H9 (cell line): ENCODE measurements around the gene USP34. TPM values are rescaled to one million over a fixed set of nuclear protein-coding genes. Genes with fewer than 3 reads are reported as not detected.

ENCODE experiments used
- DNase-seq: peaks from one replicate; pipeline ENCODE4 v3.0.0-alpha.2; 2017
- H2AFZ ChIP-seq: one replicate; pipeline ENCODE4 v1.6.1; 2013; ENCODE audit warnings: mild to moderate bottlenecking, low read length, control low read depth, moderate library complexity
- H2AK5ac ChIP-seq: 2 replicates; pipeline ENCODE4 v1.6.1; 2013; ENCODE audit warnings: low read length, control low read depth, mixed read lengths; ENCODE audit not compliant: insufficient read length
- H2BK120ac ChIP-seq: one replicate; pipeline ENCODE4 v1.6.1; 2013; ENCODE audit warnings: low read depth, mild to moderate bottlenecking, low read length, control low read depth, inconsistent platforms; ENCODE audit not compliant: poor library complexity, severe bottlenecking
- H2BK12ac ChIP-seq: 2 replicates; pipeline ENCODE4 v1.6.1; 2013; ENCODE audit warnings: low read length, control low read depth, mixed read lengths, low read depth; ENCODE audit not compliant: insufficient read length
- H2BK15ac ChIP-seq: 2 replicates; pipeline ENCODE4 v1.6.1; 2013; ENCODE audit warnings: low read depth, low read length, control low read depth
- H2BK20ac ChIP-seq: one replicate; pipeline ENCODE4 v1.6.1; 2013; ENCODE audit warnings: low read depth, mild to moderate bottlenecking, low read length, control low read depth, inconsistent platforms; ENCODE audit not compliant: poor library complexity, severe bottlenecking
- H2BK5ac ChIP-seq: 2 replicates; pipeline ENCODE4 v1.6.1; 2013; ENCODE audit warnings: low read length, control low read depth, mixed read lengths; ENCODE audit not compliant: insufficient read length
- H3K14ac ChIP-seq: 2 replicates; pipeline ENCODE4 v1.6.1; 2013; ENCODE audit warnings: low read length, control low read depth; ENCODE audit not compliant: insufficient read depth
- H3K18ac ChIP-seq: 2 replicates; pipeline ENCODE4 v1.6.1; 2013; ENCODE audit warnings: low read depth, mild to moderate bottlenecking, mixed read lengths, low read length, control low read depth; ENCODE audit not compliant: insufficient read length
- H3K23ac ChIP-seq: 2 replicates; pipeline ENCODE4 v1.6.1; 2013; ENCODE audit warnings: low read length, control low read depth, mixed read lengths, low read depth; ENCODE audit not compliant: insufficient read length
- H3K23me2 ChIP-seq: 2 replicates; pipeline ENCODE4 v1.6.1; 2013; ENCODE audit warnings: low read depth, mild to moderate bottlenecking, mixed read lengths, low read length, control low read depth; ENCODE audit not compliant: insufficient read length, poor library complexity, severe bottlenecking
- H3K27ac ChIP-seq: 2 replicates; pipeline ENCODE4 v1.5.1; 2013; ENCODE audit warnings: low read length, control low read depth, mixed read lengths, low read depth; ENCODE audit not compliant: insufficient read length
- H3K27me3 ChIP-seq: 2 replicates; pipeline ENCODE4 v1.6.1; 2013; ENCODE audit warnings: low read length, control low read depth, inconsistent platforms; ENCODE audit not compliant: insufficient read depth
- H3K4ac ChIP-seq: 2 replicates; pipeline ENCODE4 v1.6.1; 2013; ENCODE audit warnings: low read depth, mild to moderate bottlenecking, control low read depth, inconsistent platforms, low read length, moderate library complexity
- H3K4me1 ChIP-seq: 2 replicates; pipeline ENCODE4 v1.6.1; 2013; ENCODE audit warnings: low read length, control low read depth, inconsistent platforms; ENCODE audit not compliant: insufficient read depth
- H3K4me2 ChIP-seq: 2 replicates; pipeline ENCODE4 v1.6.1; 2013; ENCODE audit warnings: low read length, control low read depth, mixed read lengths; ENCODE audit not compliant: insufficient read length, insufficient read depth
- H3K56ac ChIP-seq: 2 replicates; pipeline ENCODE4 v1.6.1; 2013; ENCODE audit warnings: low read depth, mild to moderate bottlenecking, mixed read lengths, low read length, control low read depth; ENCODE audit not compliant: insufficient read length
- H3K79me1 ChIP-seq: 2 replicates; pipeline ENCODE4 v1.6.1; 2013; ENCODE audit warnings: low read depth, mild to moderate bottlenecking, moderate library complexity, low read length, control low read depth, inconsistent platforms; ENCODE audit not compliant: insufficient read depth, poor library complexity, severe bottlenecking
- H3K79me2 ChIP-seq: 2 replicates; pipeline ENCODE4 v1.6.1; 2013; ENCODE audit warnings: low read length, control low read depth, inconsistent platforms; ENCODE audit not compliant: insufficient read depth
- H3K9ac ChIP-seq: 2 replicates; pipeline ENCODE4 v1.6.1; 2013; ENCODE audit warnings: low read length, control low read depth, mixed read lengths; ENCODE audit not compliant: insufficient read length; ENCODE audit errors: extremely low read depth
- H3K9me3 ChIP-seq: one replicate; pipeline ENCODE4 v1.6.1; 2013; ENCODE audit warnings: low read depth, low read length, inconsistent platforms; ENCODE audit not compliant: control insufficient read depth
- H3T11ph ChIP-seq: one replicate; pipeline ENCODE4 v1.6.1; 2013; ENCODE audit warnings: mild to moderate bottlenecking, low read length, control low read depth, inconsistent platforms
- H4K20me1 ChIP-seq: one replicate; pipeline ENCODE4 v1.6.1; 2013; ENCODE audit not compliant: control insufficient read depth, insufficient read length, insufficient read depth
- H4K5ac ChIP-seq: 2 replicates; pipeline ENCODE4 v1.6.1; 2013; ENCODE audit warnings: low read depth, mild to moderate bottlenecking, mixed read lengths, low read length, control low read depth; ENCODE audit not compliant: insufficient read length
- H4K8ac ChIP-seq: replicated peaks from 2 replicates; pipeline ENCODE4 v1.6.1; 2013; ENCODE audit warnings: low read length, control low read depth, mixed read lengths, low read depth; ENCODE audit not compliant: insufficient read length
- H4K91ac ChIP-seq: 2 replicates; pipeline ENCODE4 v1.6.1; 2013; ENCODE audit warnings: low read depth, mild to moderate bottlenecking, moderate library complexity, mixed read lengths, low read length, control low read depth; ENCODE audit not compliant: insufficient read length
- H3K27ac Mint-ChIP-seq, 3 experiments: 2 replicates in 2 of 3; 3 replicates in 1 of 3; pipeline ENCODE4 v1.8.0; 2020 to 2021; ENCODE audit warnings: mixed read lengths in 3 of 3, mild to moderate bottlenecking in 1 of 3, moderate library complexity in 1 of 3
- H3K27me3 Mint-ChIP-seq: 2 replicates; pipeline ENCODE4 v1.8.0; 2021; ENCODE audit warnings: low read depth, mild to moderate bottlenecking, moderate library complexity, mixed read lengths
- H3K36me3 Mint-ChIP-seq, 3 experiments: 2 replicates in 2 of 3; 3 replicates in 1 of 3; pipeline ENCODE4 v1.8.0; 2020 to 2021; ENCODE audit warnings: low read depth in 3 of 3, mixed read lengths in 3 of 3; ENCODE audit not compliant: insufficient read depth in 1 of 3
- H3K4me1 Mint-ChIP-seq, 2 experiments: 2 replicates each; pipeline ENCODE4 v1.8.0; 2020; ENCODE audit warnings: mixed read lengths in 2 of 2
- H3K4me3 Mint-ChIP-seq, 2 experiments: 2 replicates in 1 of 2; 3 replicates in 1 of 2; pipeline ENCODE4 v1.8.0; 2020 to 2021; ENCODE audit warnings: mild to moderate bottlenecking in 2 of 2, mixed read lengths in 2 of 2, moderate library complexity in 1 of 2
- H3K9me3 Mint-ChIP-seq, 2 experiments: 2 replicates in 1 of 2; 3 replicates in 1 of 2; pipeline ENCODE4 v1.8.0; 2020; ENCODE audit warnings: mild to moderate bottlenecking in 2 of 2, mixed read lengths in 2 of 2, moderate library complexity in 1 of 2
- WGBS: extraction: QIAGEN DNeasy Blood & Tissue Kit; methylation state at CpG from one replicate; pipeline ENCODE4 v1.1.7; 2013; ENCODE audit warnings: missing lambda C conversion rate, low lambda C conversion rate, mixed read lengths; ENCODE audit not compliant: insufficient read length; ENCODE audit errors: extremely low coverage; 5-methylcytosine and 5-hydroxymethylcytosine counted together
- total RNA-seq: library from RNA; stranded (reverse); gene quantifications from 2 replicates; pipeline ENCODE4 v1.2.1, GENCODE V29; 2021
- TF ChIP-seq, protein P1 (sequence below): fragments of 200-600 bp; sonication (generic); conservative IDR thresholded peaks from 3 replicates; pipeline ENCODE4 v1.8.0; 2021; ENCODE audit warnings: antibody characterized with exemption, mild to moderate bottlenecking

Gene USP34
- total RNA-seq, 1 experiment from 2014 or later = 93.9 TPM

DNA sequence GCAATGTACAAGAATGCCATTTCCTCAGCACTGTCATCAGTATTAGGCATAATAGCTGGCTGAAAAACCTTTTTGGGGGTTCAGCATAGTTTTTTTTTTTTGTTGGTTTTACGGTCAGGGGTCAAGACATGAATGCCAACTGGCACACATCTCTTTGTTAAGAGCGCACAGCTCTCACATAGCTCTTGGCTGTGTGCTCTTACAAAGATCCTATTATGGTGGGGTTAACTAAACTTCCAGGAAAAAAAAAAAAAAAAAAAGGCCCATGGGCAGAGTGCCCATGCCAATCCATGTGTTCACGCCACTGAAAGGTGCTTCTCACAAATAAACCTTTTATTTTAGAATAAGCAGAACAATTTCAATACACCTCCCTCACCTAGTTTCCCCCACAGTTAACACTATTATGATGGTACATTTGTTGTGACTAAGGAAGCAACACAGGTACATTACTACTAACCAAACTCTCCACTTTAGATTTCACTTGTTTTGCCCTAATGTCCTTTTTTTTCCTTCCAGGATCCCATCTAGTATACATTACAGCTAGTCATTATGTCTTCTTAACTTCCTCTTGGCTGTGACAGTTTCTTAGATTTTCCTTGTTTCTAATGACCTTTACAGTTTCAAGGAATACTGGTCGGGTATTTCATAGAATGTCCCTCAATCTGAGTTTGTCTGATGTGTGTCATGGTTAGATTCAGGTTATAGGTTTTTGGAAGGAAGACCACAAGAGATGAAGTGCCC lies 252.6 kb downstream of the USP34 start:
- H3K9me3 ChIP-seq = no peaks in the 10 kb centered on the region
- no peak overlapping the region for H3K9ac ChIP-seq
- H2AK5ac ChIP-seq = no peak overlapping the region
- WGBS = no CpG with 5 or more reads among the region's 4 CpGs
- no peaks in the 10 kb centered on the region for H3K79me1 ChIP-seq
- H3T11ph ChIP-seq = no peak overlapping the region
- no peaks in the 10 kb centered on the region for H3K4me1 ChIP-seq
- no peak overlapping the region for H3K23ac ChIP-seq
- no peaks in the 10 kb centered on the region for H4K20me1 ChIP-seq
- no peaks in the 10 kb centered on the region for H3K23me2 ChIP-seq
- no peak overlapping the region for H3K27ac ChIP-seq
- no peak overlapping the region for H4K5ac ChIP-seq
- H3K27me3 Mint-ChIP-seq = no peaks in the 10 kb centered on the region
- H3K4me3 Mint-ChIP-seq = no peak overlapping the region
- no peak overlapping the region for H4K91ac ChIP-seq
- no peak overlapping the region for H3K27ac Mint-ChIP-seq
- no peak overlapping the region for H3K56ac ChIP-seq
- no peak overlapping the region for H4K8ac ChIP-seq
- TF ChIP-seq, protein P1, sequence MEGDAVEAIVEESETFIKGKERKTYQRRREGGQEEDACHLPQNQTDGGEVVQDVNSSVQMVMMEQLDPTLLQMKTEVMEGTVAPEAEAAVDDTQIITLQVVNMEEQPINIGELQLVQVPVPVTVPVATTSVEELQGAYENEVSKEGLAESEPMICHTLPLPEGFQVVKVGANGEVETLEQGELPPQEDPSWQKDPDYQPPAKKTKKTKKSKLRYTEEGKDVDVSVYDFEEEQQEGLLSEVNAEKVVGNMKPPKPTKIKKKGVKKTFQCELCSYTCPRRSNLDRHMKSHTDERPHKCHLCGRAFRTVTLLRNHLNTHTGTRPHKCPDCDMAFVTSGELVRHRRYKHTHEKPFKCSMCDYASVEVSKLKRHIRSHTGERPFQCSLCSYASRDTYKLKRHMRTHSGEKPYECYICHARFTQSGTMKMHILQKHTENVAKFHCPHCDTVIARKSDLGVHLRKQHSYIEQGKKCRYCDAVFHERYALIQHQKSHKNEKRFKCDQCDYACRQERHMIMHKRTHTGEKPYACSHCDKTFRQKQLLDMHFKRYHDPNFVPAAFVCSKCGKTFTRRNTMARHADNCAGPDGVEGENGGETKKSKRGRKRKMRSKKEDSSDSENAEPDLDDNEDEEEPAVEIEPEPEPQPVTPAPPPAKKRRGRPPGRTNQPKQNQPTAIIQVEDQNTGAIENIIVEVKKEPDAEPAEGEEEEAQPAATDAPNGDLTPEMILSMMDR = no peak
- no peak overlapping the region for H2BK12ac ChIP-seq
- no peak overlapping the region for H2BK5ac ChIP-seq
- no peak overlapping the region for H2BK15ac ChIP-seq
- DNase-seq = no peak
- no peak overlapping the region for H3K4ac ChIP-seq
- H3K4me1 Mint-ChIP-seq = peaks cover 0 to 2% of the 10 kb centered on the region in 2 experiments; a peak in 1 of 4 replicates
- H3K18ac ChIP-seq = no peak overlapping the region
- no peaks in the 10 kb centered on the region for H3K27me3 ChIP-seq
- H3K36me3 Mint-ChIP-seq = peaks cover 11 to 62% (median 40%) of the 10 kb centered on the region in 3 experiments; a peak in 6 of 7 replicates
- no peaks in the 10 kb centered on the region for H3K9me3 Mint-ChIP-seq
- no peak overlapping the region for H3K14ac ChIP-seq
- no peak overlapping the region for H2BK120ac ChIP-seq
- H3K4me2 ChIP-seq = no peak overlapping the region
- H2BK20ac ChIP-seq = no peak overlapping the region
- H3K79me2 ChIP-seq = no peaks in the 10 kb centered on the region
- H2AFZ ChIP-seq = no peak overlapping the region
